GM10266 (cell line): ENCODE results near the gene MCAM.

Experiments
- DNase-seq: peaks from one replicate; pipeline ENCODE4 v3.0.0; 2012; ENCODE audit errors: extremely low spot score
- CTCF ChIP-seq: IDR thresholded peaks from 2 replicates; pipeline ENCODE4 v1.5.1; 2012; ENCODE audit warnings: mild to moderate bottlenecking, low read depth; ENCODE audit not compliant: control insufficient read depth, insufficient read depth; ENCODE audit errors: missing control alignments

The MCAM gene

GRCh38 chr11:119361056-119361787, 44.3 kb upstream of the MCAM start:
- peak; percentile 62 for DNase-seq
- TF ChIP-seq CTCF: no peak

DNA sequence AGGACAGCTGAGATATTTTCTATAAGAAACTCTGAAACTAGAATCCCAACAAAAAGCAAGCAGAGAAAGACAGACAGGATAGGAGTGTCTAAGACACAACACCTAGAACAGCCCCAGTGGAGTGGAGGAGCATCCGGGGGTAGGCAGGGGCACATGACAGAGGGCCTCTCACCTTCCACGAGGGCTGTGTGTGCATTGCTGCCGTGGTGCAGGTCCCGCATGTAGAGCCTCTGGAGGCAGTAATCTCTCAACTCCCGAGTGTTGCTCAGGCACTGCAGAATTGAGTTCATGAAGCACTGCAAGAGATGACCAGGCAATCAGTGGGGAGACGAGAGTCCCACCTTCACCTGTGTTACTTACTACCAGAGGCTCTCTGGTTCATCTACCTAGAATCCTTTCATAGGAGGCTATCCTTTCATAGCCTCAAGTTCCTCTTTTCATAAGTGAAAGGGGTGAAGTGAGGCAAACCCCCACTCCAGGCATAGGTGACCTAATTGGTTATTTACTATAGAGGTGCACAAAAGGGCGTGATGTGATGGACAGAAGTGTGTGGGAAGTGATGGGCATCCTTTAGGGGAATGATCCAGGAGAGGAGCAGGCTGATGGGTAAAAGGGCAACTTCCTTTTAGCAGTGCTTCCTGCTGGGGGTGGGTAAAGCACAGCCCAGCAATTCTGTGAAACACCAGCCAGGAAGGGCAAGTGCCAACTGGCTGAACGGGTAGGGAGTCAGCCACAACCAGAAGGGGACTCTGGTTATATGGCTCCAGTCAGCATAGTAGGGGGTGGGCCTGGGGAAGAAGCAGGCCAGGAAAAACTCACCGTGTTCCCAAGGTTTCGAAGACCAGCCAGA, 42.7 kb upstream of the MCAM start:
- TF ChIP-seq CTCF: no peak
- no peak for DNase-seq

DNA sequence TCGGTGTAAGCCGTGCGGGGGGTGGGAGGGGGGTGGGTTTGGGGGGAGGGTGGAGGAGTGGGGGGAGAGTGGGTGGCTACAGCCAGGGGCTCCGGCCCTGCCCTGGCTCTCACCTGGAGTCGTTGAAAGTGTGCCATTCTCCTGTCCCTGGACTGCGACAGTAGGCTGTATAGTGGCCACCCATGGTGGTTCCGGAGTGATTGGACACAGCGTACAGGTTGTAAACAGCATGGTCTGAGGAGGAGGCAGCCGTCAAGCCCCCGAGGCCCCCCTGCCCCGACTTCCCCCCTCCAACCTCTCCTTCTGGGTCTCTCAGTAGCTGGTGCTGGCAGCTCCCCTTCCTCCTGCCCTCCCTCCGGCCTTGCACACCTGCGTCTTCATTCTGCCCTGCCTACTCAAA, 40.1 kb upstream of the MCAM start:
- DNase-seq: no peak

GRCh38 chr11:119356349-119357031, 39.6 kb upstream of the MCAM start:
- TF ChIP-seq CTCF: peak; percentile 90
- DNase-seq: peak; percentile 89

More for the DNA sequence above, 40.1 kb upstream of the MCAM start:
- TF ChIP-seq CTCF: no peak

DNA sequence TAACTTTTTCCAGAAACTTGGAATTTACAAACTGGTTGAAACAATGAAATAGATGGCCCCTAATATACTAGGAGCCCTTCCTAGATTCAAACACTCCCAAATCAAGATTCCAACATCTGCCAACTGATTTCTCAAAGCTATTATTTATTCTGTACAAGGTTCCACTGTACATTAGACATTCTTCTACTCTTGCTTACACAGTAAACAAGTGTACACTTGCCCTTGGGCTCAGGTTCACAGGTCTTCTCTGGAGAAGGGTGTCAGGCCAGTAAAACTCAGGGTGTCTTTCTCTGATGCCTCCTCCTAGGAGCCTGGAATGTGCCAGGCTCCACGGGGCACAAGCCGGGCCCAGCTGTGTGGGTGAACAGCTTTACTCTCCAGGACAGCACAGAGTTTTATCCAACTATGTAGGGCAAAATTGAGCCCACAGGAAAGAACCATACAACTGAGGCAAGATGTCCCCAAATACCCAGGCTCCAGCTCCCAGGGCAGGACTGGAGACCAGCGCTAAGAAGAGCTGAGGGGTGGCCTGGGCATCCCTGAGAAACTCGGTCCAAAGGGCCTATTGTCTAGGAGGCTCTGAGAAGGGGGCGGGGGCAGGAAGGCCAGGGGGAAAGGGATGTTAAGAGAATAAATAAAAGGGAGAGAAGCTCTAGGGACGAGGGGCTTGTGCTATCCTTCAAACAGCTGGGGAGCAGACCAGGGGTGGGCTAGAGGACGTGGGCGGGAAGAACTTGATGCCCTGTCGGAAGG, 38.3 kb upstream of the MCAM start:
- TF ChIP-seq CTCF: no peak
- DNase-seq: no peak

DNA sequence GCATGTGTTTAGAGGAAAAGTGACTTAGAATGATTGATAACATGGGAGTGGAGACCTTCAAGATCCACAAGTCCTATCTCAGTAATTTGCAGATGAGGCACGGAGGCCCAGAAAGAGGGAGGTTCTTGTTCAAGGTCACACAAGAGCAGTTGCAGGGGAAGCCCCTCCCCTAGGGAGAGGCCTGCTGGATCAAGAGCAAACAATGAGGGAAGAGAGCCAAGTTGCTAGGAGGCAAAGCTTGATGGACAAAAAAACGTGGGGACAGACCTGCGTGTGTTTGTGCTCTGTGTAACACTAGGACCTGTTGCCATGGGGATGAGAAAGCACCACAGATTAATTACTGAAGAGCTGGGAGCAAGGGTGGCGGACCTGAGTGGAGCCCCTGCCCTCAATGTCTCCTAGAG, 35.9 kb upstream of the MCAM start:
- DNase-seq: no peak
- TF ChIP-seq CTCF: no peak
